ENCODE results near the gene FOXI3.

The FOXI3 gene

DNA sequence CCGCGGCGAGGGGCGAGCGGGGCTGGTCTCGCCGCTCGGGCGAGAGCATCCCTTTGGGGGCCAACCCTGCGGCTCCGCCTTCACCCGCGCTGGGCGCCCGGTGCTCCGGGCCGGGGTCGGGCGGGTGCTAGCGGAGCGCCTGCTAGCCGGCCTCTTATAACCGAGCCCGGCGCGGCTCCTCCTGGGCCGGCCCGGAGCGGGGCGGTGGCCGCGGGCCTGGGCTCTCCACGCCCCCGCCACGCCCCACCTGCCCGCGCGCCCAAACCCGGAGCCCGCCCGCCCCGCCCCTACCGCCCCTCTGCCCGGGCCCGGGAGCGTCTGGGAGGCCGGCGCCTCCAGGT, at the start of gene FOXI3:
FOXI3 (minus strand) TSS at position 129 of the 341 bp plus-strand sequence. CDS start 158 bp downstream, outside the sequence.
- DNase-seq = no peak

DNA sequence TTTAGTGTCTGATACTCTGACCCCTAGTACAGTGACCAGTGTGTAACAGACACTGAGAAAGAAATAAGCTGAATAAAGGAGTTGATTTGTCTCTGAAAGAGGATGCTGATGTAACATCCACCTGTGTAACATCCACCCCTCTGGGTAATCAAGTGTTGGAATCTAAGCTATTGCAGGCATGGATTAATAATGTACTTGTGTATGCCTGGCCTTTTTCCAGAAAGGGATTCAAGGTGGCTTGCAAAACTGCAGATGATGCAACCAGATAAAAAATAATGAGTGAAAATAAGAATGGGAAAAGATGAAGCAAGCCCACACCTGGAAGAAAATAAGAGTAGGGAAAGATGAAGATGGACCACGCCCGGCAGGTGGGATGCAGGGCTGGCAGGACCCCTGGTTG, 48.2 kb upstream of the FOXI3 start:
- no peak for DNase-seq

DNA sequence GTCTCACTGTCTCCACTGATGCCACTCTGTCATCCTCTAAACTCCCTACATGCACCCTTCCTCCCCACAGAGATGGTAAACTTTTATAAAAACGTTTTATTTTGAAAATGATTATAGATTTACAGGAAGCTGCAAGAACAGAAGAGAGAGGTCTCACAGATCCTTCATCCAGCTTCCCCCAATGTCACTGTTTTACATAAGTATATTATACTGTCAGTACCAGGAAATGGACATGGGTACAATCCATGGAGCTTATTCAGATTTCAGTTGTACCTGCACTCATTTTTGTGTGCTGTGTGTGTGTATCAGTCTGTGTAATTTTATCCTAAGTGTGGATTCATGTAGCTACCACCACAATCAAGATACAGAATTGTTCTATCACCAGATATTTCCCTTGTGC, 46.7 kb upstream of the FOXI3 start:
- no peak for DNase-seq

DNA sequence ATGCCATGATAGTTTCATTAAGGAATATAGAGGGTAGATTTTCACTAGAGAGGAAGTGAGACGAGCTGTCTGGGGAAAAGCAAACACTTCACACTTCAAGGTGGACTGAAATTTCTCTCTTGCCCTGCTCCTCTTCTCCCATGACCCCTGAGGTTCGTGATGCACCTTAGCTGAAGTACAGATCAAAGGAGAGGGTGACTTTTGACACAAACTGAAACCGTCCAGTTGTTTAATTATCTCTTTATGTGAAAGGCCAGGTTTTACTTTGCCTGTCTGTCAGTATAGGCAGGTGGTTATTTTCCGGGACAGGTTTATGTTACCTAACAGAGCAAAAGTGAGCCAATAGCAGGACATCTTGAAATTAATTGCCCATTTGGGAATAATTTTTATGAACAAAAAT, 41.0 kb upstream of the FOXI3 start:
- DNase-seq = no peak

DNA sequence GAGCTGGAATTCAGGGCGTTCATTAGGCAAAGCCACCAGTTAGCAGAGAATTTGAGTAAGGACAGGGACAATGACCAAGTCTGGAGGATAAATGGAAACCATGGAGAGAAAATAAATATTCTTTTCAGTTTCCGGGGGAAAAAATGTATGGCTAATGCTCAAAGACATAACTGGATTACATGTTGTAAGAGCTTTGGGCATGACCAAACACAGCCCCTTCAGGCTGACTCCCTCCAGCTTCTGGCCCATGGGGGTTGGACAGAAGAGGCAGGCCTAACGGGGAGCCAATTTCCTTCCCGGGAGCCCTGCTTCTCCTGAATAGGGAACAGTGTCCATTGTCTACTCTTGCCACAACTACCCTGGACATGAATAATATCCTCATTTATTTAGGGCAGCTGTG, 39.5 kb upstream of the FOXI3 start:
- no peak for DNase-seq

DNA sequence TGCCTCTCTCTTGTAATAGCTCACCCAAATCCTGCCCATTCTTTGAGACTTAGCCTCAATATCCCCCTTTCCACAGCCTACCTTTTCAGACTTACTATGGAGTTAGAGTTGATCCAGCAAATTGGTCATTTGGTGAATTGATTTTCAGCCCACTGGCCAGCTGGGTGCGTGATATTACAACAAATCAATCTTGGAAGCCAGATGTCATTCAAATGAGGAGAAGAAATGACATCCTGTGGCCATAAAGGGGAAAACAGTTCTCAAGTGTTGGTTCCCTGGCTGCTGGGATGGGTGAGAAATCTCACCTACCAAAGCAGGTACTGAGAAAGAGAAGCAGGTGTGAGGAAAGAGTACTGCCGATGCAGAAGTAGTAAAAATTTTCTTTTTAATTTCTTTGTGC, 36.7 kb upstream of the FOXI3 start:
- no peak for DNase-seq

DNA sequence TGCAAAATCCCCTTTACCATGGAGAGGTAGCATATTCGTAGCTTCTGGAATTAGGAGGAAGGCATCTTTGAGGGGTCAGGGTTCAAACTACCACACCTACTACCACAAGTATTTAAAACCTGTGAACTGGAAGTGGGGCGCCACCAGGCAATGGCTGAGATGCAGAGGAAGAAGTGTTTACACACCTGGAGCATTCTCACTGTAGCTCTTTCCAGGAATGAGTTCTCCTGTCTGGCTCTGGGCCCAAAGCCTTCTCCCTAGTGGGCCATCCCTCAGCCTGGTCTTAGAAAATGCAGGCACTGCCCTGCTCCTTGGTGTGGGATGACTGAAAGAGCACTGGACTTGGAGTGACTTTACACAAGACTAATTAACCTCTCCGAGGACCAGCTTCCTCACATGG, 30.7 kb upstream of the FOXI3 start:
- DNase-seq = no peak

DNA sequence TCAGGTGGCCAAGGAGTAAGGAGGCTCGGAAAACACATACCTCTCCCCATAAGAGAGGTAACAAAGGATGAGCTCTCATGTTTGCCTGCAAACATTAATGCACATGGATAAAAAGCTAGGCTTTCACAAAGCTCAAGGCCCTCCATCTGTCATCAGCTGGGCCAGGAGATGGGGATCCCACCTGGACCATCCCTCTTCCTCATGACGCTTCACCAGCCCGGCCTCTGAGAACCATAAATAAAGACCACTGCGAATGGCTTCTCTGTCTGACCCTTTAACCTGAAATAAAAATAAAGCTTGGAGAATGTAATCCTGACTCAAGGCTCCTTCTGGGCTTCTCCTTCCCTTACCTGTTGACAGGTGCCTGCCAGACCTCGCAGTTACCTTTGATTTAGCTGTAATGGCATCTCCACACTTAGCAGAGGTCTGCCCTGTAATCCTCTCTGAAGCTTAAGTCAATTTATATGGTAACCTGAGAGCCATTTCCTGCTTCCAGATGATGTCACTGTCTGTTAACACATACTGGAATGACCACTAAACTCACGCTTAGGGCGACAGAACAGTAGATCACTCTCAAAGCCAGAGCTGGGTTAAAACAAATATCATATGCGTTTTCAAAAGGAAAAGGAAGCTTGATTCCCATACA, 29.3 kb upstream of the FOXI3 start:
- no peak for DNase-seq

DNA sequence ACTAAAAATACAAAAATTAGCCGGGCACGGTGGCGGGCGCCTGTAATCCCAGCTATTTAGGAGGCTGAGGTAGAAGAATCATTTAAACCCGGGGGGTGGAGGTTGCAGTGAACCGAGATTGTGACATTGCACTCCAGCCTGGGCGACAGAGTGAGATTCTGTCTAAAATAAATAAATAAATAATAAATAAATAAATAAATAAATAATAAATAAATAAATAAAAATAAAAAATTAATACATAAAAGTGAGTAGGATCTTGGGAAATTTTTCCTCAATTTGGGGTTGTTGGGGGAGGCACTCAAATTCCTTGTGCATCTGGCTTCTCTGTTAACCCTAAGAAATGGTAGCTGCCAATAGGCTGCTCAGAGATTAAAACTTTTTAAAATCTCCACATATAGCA, 20.3 kb upstream of the FOXI3 start:
- DNase-seq = no peak

DNA sequence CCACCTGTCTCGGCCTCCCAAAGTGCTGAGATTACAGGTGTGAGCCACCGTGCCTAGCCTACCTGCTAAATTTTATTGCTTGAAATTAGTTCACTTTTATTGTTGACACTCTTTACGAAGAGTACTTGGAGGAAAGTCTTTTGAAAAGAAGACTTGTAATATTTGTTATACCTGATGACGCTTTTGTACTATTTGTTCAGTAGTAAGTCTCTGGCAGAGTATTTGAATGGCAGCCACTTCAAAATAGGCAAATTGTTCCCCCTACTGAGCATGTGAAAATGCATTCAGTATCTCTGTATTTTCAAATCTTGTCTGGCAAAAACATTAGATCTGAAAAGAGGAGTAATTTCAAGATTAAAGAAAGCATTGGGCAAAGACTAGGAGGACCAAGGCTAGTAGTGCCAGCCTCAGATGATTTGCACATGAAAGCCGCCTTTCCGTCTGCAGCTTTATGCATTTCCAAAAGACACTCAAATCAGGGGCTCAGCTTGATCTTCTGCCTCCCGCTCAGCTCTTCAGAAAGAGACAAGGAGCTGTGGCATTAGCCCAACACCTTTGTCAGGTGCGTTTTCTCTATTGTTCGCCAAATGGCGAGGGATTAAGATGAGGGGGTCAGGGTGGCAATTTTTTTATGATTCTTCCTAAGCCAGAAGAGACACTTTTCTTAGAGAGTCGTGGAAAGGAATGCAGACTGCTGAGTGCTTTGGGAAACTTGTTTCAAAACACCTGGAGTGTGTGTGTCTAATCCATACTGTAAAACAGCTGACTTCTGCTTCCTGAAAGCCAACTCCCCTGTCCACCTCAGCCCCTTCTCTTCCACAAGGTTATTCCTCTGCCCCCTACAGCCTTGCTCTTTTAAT, 18.8 kb upstream of the FOXI3 start:
- DNase-seq = no peak

DNA sequence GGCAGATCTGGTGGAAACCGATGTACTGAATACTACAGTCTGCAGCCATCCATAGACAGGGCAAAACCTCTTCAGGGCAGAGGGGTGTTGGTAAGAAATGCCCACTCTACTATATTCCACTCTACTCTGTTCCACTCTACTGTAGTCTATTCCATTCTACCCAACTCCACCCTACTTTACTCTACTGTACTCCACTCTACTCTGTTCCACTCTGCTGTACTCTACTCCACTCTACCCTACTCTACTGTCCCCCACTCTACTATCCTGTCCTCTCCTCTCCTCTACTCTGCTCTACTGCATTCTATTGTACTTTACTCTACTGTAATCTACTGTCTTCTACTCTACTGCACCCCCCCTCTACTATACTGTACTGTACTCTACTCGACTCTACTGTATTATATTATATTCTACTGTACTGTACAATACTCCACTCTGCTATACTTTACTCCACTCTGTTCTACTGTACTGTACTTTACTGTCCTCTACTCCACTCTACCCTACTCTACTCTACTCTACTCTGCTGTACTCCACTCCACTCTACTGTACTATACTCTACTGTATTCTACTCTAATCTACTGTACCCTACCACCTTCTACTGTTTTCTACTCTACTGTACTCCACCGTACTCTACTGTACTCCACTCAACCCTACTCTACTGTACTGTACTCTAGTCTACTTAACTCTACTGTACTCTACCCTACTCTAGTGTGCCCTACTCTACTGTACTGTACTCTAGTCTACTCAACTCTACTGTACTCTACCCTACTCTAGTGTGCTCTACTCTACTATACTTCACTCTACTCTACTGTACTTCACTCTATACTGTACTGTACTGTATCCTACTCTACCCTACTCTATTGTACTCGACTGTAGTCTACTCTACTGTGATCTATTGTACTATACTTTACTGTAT, 17.0 kb upstream of the FOXI3 start:
- DNase-seq = no peak

DNA sequence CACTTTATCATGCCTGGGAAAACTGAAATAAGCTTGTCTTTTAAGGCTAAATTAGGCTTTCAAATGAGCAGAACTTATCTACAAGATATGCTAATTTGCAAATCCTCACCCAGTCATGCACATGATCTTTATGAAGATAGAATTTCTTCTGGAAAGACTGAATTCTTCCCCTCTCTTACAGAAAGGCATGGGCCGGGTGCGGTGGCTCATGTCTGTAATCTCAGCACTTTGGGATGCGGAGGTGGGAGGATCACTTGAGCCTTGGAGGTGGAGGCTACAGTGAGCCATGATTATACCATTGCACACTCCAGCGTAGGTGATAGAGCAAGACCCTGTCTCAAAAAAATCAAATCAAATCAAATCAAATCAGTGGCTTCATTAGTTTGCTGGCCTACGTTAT, 11.7 kb upstream of the FOXI3 start:
- DNase-seq = no peak

DNA sequence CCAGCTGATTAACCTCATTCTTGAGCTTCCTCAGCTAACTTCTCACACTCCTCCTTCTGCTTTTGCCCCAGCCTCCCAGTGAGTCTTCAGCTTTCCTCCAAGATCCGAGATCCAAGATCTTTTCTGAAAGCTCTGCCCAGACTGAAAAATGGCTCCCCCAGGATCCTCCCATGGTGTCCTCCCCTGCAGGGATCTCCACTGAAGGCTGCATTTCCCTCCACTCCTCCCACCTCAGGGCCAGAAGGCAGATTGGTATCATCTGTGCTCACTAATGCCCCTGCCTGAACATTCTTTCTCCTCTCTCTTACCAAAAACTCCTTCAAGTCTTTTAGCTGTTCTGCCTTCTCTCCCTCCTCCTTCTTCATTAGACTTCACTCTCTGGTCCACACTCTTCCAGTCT, 6.1 kb upstream of the FOXI3 start:
- DNase-seq = no peak

DNA sequence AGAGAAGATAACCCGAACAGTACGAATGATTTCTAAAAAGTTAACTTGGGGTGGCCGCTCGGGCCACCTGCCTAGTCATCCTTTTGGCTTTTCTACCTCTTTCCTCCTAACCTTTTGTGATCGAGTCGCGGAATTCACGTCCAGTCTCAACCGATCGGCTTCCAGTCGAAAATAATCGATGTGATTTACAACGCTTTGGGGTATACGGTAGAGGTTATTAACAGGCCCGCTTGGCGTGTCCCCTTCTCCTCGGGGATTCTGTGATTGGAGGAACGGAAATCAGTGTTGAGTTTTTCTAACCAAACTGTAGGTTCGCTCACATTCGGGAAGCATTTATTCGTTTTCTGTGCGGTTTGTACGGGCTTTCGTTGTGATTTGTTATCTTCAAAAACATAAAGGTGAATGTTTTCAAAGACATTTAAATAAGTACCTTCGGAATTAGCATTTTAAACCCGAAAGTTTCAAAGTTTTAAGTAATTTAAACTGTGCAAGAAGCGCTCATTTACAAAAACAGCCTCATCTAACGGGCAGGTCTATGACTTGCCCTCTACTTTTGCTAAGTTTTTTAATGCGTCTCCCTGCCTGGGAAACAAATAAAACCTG, 588 bp upstream of the FOXI3 start:
- DNase-seq = no peak

DNA sequence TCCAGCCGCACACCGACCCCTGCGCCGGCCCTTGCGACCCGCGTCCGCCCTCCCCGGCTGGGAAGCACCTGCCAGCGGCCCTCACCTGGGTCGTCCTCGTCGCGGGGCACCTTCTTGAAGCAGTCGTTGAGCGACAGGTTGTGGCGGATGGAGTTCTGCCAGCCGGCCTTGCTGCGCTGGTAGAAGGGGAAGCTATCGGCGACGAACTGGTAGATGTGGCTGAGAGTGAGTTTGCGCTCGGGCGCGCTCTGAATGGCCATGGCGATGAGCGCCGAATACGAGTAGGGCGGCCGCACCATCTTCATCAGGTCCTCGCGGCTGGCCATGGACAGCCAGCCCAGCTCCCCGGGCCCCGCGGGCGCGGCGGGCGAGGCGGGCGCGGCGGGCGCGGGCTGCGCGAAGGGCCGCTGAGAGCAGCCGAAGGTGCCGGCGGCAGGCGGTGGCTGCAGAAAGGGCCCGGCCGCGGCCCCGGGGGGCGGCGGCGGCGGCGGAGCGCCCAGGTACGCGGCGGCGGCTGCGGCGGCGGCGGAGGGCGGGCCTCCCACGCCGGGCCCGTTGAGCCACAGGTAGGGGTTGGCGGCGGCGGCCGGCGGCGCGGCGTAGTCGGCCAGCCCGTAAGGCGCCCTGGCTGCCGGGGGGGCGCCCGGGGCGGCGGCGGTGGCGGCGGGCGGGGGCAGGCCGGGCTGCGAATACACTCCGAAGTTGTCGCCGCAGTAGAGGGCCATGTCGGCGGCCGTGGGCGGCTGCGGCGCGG, 505 bp downstream of the FOXI3 start:
- no peak for DNase-seq

DNA sequence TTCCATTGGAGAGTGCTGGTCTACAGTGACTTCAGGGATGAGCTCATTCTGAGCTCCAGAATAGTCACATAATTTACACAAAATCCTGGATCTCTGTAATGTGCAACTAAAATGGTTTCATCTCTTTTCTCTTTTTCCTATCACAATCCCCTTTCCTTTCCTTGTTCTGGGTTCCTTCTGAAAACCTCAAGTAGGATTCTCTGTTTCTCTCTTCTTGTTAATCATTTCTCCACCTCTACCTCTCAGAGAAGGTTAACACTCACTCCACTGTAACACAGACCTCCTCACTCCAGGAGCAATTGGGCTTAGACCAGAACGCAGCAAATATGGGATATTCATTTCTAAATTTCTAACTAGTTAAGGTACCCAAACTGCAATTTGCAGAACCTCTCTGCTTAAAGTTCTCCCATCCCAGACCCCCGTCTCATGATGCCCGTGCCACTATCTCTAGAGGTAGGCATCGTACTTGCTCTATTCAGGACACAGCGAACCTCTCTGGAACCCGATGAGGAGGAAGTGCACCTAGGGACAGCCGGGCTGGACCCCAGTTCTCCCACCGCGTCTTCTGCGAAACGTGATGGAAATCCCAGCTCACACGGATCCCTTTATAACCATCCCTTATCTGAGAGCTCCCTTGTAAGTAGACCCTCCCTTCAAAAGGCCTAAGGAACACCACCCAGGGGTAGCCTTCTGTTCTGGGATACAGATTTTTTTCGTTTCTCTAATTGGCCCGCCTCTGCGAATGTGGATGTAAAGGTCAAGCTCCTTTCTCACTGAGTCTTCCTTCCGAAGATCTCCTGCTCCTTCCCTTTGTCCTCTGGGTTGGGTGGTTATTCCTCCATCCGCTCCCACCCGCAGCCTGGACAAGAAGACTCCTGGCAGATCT, 1.3 kb downstream of the FOXI3 start:
- no peak for DNase-seq

DNA sequence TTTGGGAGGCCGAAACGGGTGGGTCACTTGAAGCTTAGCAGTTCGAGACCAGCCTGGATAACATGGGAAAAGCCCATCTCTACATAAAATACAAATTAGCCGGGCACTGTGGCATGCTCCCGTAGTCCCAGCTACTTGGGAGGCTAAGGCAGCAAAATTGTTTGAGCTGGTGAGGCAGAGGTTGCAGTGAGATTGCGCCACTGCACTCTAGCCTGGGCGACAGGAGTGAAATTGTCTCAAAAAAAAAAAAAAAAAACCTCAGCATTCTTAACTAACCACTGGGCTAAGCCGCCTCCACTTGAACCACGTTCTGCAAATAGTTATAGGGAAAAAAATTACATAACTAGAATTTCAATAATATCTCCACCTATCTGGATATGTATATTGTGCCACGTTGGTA, 2.3 kb downstream of the FOXI3 start:
- DNase-seq = no peak

DNA sequence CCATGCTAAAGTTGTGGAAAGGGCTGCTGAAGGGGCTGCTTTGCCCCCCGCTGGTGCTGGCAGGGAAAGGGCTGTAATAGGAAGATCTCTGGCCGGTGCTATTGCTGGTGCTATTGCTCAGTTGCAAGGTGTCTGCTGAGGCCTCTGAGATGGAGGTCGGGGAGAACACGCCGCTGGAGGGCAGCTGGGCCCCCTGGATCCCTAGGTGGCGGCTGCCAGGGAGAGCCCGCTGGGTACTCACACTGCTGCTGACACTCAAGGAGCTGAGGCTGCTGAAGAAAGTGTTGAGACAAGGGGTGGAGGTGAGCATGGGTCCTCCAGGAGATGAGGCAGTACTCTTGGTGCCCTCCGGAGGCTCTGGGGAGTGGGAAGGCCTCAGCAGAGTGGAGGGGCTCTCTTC, 4.2 kb downstream of the FOXI3 start:
- no peak for DNase-seq

DNA sequence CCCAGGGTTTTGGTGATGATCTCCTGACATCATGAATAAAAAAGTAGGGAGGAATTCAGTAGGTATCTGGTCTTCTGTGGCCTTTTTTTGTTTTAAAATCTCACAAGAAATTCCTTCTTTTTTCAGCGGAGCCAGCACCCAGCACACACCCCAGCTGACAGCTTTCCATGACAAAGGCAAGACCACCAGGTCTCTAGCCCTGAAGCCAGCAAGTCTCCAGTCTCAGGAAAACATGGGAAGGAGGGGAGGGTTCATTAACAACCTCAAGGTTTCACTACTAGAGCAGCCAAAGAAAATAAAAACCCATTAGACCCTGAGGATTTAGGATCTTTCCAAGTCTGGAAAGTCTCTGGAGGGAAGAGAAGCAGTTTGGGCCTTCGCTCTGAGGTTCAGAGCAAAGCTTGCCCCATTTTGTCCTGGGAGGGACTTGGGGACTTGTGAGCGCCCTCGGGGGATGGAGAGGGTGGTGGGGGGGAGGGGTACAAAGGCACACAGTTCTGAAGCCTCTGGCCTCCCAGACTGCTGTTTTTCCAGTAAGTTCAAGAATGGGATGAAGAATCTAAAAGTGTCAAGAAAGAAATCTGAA, 9.0 kb downstream of the FOXI3 start:
- no peak for DNase-seq

DNA sequence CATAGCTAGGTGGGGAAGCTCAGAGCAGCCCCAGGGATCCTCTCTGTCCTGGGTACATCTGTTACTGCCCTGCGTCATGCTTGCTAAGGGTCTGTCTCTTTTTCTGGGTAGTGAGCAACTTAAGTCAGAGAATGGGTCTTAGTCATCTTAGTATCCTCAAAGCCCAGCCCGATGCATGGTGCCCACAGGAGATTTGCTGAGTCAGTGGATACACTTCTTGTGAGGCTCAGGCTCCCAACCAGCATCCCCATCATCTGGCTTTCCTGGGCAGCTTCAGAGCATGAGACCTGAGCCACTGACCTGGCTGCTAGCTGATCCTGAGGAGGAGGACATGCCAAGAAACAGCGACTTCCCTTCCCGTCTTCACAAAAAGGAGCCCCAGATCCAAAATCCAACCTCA, 10.0 kb downstream of the FOXI3 start:
- no peak for DNase-seq

DNA sequence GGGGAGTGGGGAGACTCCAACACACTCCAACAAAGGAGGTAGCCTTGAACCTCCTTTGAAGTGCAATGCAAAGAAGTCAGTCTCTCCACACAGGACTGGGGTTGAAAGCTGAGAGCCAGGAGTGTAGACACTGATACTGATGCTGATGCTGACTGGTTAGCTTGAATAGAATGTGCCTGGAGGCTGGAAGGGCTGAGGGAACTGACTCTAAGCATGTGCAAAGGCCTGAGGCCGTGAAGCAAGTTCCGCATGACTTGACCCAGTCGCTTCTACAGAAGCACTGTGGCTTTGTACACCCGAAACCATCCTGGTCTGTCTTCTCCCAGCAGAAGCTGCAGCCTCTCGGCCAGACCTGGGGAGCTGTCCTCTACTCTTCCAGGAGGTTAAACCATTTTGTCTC, 10.4 kb downstream of the FOXI3 start:
- DNase-seq = no peak
